A549 (cell line): Measurements from ENCODE around the gene NFKB2. TPM values are rescaled to one million over a fixed set of nuclear protein-coding genes. Genes with fewer than 3 reads are reported as not detected.
A peak's percentile ranks its signal among the peaks of the same experiment; 100 is the strongest.

Source experiments
- ATAC-seq, 2 experiments: fragments of 200-7000 bp in 1 of 2; fragments of >200 bp in 1 of 2; cut with Nextera tagmentation in 1 of 2; cut with Tn5 transposase in 1 of 2; 3 replicates each; pipeline versions ENCODE4 v1.8.0 to v1.9.1; 2018 to 2020; ENCODE audit warnings: mild to moderate bottlenecking in 1 of 2, moderate library complexity in 1 of 2
- CTCF ChIA-PET: fragments of 300-600 bp; sonication (Branson Sonifier 250); formaldehyde crosslinking; extraction: SDS; loops from one replicate; lab custom pipeline; 2021; ENCODE audit warnings: antibody characterized with exemption, inconsistent platforms; lab: Yijun Ruan, JAX
- POLR2A ChIA-PET: fragments of 350-600 bp; formaldehyde crosslinking; extraction: SDS; loops from one replicate; lab custom pipeline; 2021; ENCODE audit warnings: antibody characterized with exemption, inconsistent platforms; lab: Yijun Ruan, JAX
- DNase-seq, 2 experiments: peaks; one replicate each; pipeline versions ENCODE4 v3.0.0 to v3.0.0-alpha.2; 2011 to 2016; ENCODE audit warnings: low read depth in 1 of 2, low spot score in 1 of 2
- FAIRE-seq: peaks from 2 replicates; lab custom pipeline; 2011; peaks lifted over from hg19 to GRCh38; lab: Jason Lieb, UNC
- H3K27ac ChIP-seq, 2 experiments: fragments of >200 bp; sonication (Bioruptor Twin); formaldehyde crosslinking; 3 replicates each; pipeline ENCODE4 v1.5.1; 2016 to 2017
- H3K4me1 ChIP-seq: fragments of >200 bp; sonication (Bioruptor Twin); formaldehyde crosslinking; 3 replicates; pipeline ENCODE4 v1.6.1; 2016
- H3K4me2 ChIP-seq: fragments of >200 bp; sonication (Bioruptor Twin); formaldehyde crosslinking; 3 replicates; pipeline ENCODE4 v1.6.1; 2016
- H3K4me3 ChIP-seq: fragments of >200 bp; sonication (Bioruptor Twin); formaldehyde crosslinking; 3 replicates; pipeline ENCODE4 v1.5.1; 2016
- H3K9me3 ChIP-seq: fragments of >200 bp; sonication (Bioruptor Twin); formaldehyde crosslinking; 3 replicates; pipeline ENCODE4 v1.6.1; 2016
- ATOH8 ChIP-seq: fragments of 250-450 bp; sonication (Bioruptor Pico); IDR thresholded peaks from 2 replicates; pipeline ENCODE4 v1.5.0; 2020; ENCODE audit warnings: low read depth, mild to moderate bottlenecking, moderate library complexity
- BCL3 ChIP-seq: fragments of >200 bp; sonication (Bioruptor Twin); formaldehyde crosslinking; IDR thresholded peaks from 3 replicates; pipeline ENCODE4 v1.6.1; 2016
- BHLHE40 ChIP-seq: IDR thresholded peaks from 2 replicates; pipeline ENCODE4 v1.6.1; 2012; ENCODE audit warnings: low read depth, low read length, inconsistent platforms
- CBX8 ChIP-seq: fragments of 200-600 bp; sonication (generic); IDR thresholded peaks from 2 replicates; pipeline ENCODE4 v1.6.1; 2016
- CHD2 ChIP-seq: fragments of 150-350 bp; IDR thresholded peaks from 2 replicates; pipeline ENCODE4 v1.6.1; 2014; ENCODE audit warnings: low read length; ENCODE audit not compliant: partially characterized antibody
- CHD4 ChIP-seq: fragments of 200-600 bp; sonication (generic); IDR thresholded peaks from 2 replicates; pipeline ENCODE4 v1.6.1; 2016; ENCODE audit warnings: antibody characterized with exemption, mild to moderate bottlenecking, borderline replicate concordance
- EHF ChIP-seq: fragments of 250-450 bp; sonication (Bioruptor Pico); IDR thresholded peaks from 2 replicates; pipeline ENCODE4 v1.5.0; 2020; ENCODE audit warnings: mild to moderate bottlenecking
- GATA3 ChIP-seq: IDR thresholded peaks from 2 replicates; pipeline ENCODE4 v1.6.1; 2012; ENCODE audit warnings: borderline replicate concordance
- HMGXB4 ChIP-seq: fragments of 250-450 bp; sonication (Bioruptor Pico); IDR thresholded peaks from 2 replicates; pipeline ENCODE4 v1.5.0; 2021; ENCODE audit warnings: mild to moderate bottlenecking, moderate library complexity, borderline replicate concordance
- MAFK ChIP-seq: fragments of 450-650 bp; IDR thresholded peaks from 2 replicates; pipeline ENCODE4 v1.6.1; 2014; ENCODE audit not compliant: partially characterized antibody
- MAX ChIP-seq: IDR thresholded peaks from 2 replicates; pipeline ENCODE4 v1.6.1; 2012
- MAZ ChIP-seq: fragments of 150-350 bp; IDR thresholded peaks from 2 replicates; pipeline ENCODE4 v1.6.1; 2014; ENCODE audit warnings: antibody characterized with exemption, low read depth, low read length, borderline replicate concordance
- MYC ChIP-seq: IDR thresholded peaks from 2 replicates; pipeline ENCODE4 v1.6.1; 2012; ENCODE audit warnings: mild to moderate bottlenecking, inconsistent platforms, low read length, improper control_type of control experiment, borderline replicate concordance
- PHF8 ChIP-seq: fragments of 200-600 bp; sonication (generic); IDR thresholded peaks from 2 replicates; pipeline ENCODE4 v1.6.1; 2016; ENCODE audit warnings: low read depth, mild to moderate bottlenecking, antibody characterized with exemption, moderate library complexity, borderline replicate concordance
- RARB ChIP-seq: fragments of 250-450 bp; sonication (Bioruptor Pico); IDR thresholded peaks from 2 replicates; pipeline ENCODE4 v1.8.0; 2021; ENCODE audit warnings: mild to moderate bottlenecking, moderate library complexity
- RCOR1 ChIP-seq: fragments of 150-350 bp; IDR thresholded peaks from 2 replicates; pipeline ENCODE4 v1.6.1; 2014; ENCODE audit warnings: antibody characterized with exemption, low read length, low read depth
- RFX5 ChIP-seq: fragments of 450-650 bp; IDR thresholded peaks from 2 replicates; pipeline ENCODE4 v1.7.1; 2014; ENCODE audit warnings: antibody characterized with exemption, mild to moderate bottlenecking, moderate library complexity
- RNF2 ChIP-seq: fragments of 200-600 bp; sonication (generic); IDR thresholded peaks from 2 replicates; pipeline ENCODE4 v1.6.1; 2016; ENCODE audit warnings: low read depth, mild to moderate bottlenecking, antibody characterized with exemption, moderate library complexity, borderline replicate concordance
- USF2 ChIP-seq: fragments of 450-650 bp; IDR thresholded peaks from 2 replicates; pipeline ENCODE4 v1.6.1; 2014; ENCODE audit warnings: antibody characterized with exemption
- ZSCAN20 ChIP-seq: fragments of 250-450 bp; sonication (Bioruptor Pico); IDR thresholded peaks from 2 replicates; pipeline ENCODE4 v1.8.0; 2022; ENCODE audit warnings: mild to moderate bottlenecking, moderate library complexity
- WGBS: methylation state at CpG from one replicate; pipeline ENCODE4 v1.1.6; 2017; ENCODE audit errors: missing lambda C conversion rate; 5-methylcytosine and 5-hydroxymethylcytosine counted together
- polyA plus RNA-seq, 4 experiments: library from polyadenylated mRNA; depleted of rRNA in 3 of 4; stranded (reverse); fragments of >200 nt; fragmentation: RNase III in 1 of 4; extraction: RNeasy Plus Mini Kit Qiagen cat#74134 plus additional on column Dnase treatment in 1 of 4; gene quantifications; 2 replicates in 3 of 4; 3 replicates in 1 of 4; pipeline ENCODE4 v1.2.3, GENCODE V29; 2011 to 2017

NFKB2 gene
- polyA plus RNA-seq, 2 of the 4 experiments (the other 2 are of a cell fraction): 27.6 to 35.7 TPM

GRCh38 chr10:102402512-102402896 is 7.0 kb downstream of the NFKB2 start:
- 80% methylated on average over 5 of the region's 5 CpGs for WGBS
- ATAC-seq (no peak), FAIRE-seq (no peak), DNase-seq (no peak)
- peaks cover 30% of the 10 kb centered on the region for H3K4me1 ChIP-seq
- ChIA-PET POLR2A (no interaction called here), CTCF (interaction anchor here (0.8 to 16.2 kb wide), 11 partner anchors 7 to 233 kb away, joined by 3 to 450 read pairs (median 30); partner anchors contain the start of genes CUEDC2, ELOVL3, FBXL15 and NFKB2)
- peak overlapping the region; percentile 68; the same call in 2 of the 3 replicates for H3K4me2 ChIP-seq
- TF ChIP-seq EHF (CRISPR knock-in tag): no peak
- TF ChIP-seq RCOR1: no peak
- no peak for TF ChIP-seq ATOH8 (CRISPR knock-in tag)
- no peak for TF ChIP-seq RARB (CRISPR knock-in tag)
- no peak for TF ChIP-seq CHD4
- TF ChIP-seq GATA3: no peak
- no peak for TF ChIP-seq RFX5
- TF ChIP-seq MYC: no peak
- no peak for TF ChIP-seq CHD2
- TF ChIP-seq BHLHE40: no peak
- no peak for TF ChIP-seq HMGXB4
- no peak for TF ChIP-seq CBX8
- no peak for TF ChIP-seq USF2
- TF ChIP-seq MAFK: no peak
- TF ChIP-seq MAZ: no peak
- TF ChIP-seq ZSCAN20 (CRISPR knock-in tag): no peak
- no peak for TF ChIP-seq PHF8
- H3K4me3 ChIP-seq: no peak overlapping the region
- H3K27ac ChIP-seq: peak overlapping the region; percentile 30 to 78; a peak in 4 of 6 replicates
- no peaks in the 10 kb centered on the region for H3K9me3 ChIP-seq

- Histone ChIP-seq H3K27ac (peak overlapping the region in 1 of 2 experiments; percentile 78; a peak in 3 of 6 replicates), H3K4me1 (peaks cover 30% of the 10 kb centered on the region), H3K4me2 (no peak overlapping the region), H3K4me3 (no peak overlapping the region), H3K9me3 (no peaks in the 10 kb centered on the region)
- WGBS: 80% methylated on average over 10 of the region's 13 CpGs
- DNase-seq (no peak), ATAC-seq (no peak), FAIRE-seq (no peak)
- TF ChIP-seq RNF2 (no peak), BHLHE40 (no peak), BCL3 (no peak), MAX (no peak)
- ChIA-PET CTCF (interaction anchor here (0.5 to 16.2 kb wide), 20 partner anchors 8 to 353 kb away, joined by 3 to 450 read pairs (median 5); partner anchors contain the start of genes CUEDC2, ELOVL3, FBXL15 and NFKB2), POLR2A (interaction anchor here (1.1 kb wide), 1 partner anchor 18 kb away, joined by 6 read pairs; the partner anchor contains the start of gene FBXL15)
Observed at GRCh38 chr10:102403115-102403514, 7.6 kb downstream of the NFKB2 start.
